Kidney capillary endothelial cell (primary cell): ENCODE data around the gene PANK1.
A peak's percentile ranks its signal among the peaks of the same experiment; 100 is the strongest.
"Not testable (repeated sequence)": the region's sequence is repeated elsewhere in the genome, so short reads cannot be mapped to it uniquely, and the experiment has no call there.

Experiments used
- DNase-seq: peaks from one replicate; pipeline ENCODE4 v3.0.0-alpha.2; 2018; ENCODE audit warnings: low spot score

Gene PANK1

DNA sequence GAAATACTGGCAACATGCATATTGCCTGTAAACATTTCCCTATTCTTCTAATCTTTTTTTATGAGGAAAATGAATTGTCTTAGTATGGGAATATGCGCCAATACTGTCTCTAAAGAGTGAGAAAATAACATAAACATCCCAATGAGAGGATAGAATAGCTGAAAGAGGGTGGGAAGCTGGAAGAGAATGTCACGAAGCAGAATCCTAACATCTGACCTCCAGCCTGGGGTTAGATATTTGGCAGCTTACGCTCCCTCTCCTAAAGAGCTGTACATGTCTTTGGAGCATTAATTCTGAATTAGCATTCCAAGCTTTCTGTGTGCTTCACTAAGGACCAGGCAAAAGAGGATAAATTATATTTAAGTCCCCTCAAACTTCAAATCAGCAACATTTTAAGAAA, 78.0 kb downstream of the PANK1 start:
- DNase-seq: no peak

DNA sequence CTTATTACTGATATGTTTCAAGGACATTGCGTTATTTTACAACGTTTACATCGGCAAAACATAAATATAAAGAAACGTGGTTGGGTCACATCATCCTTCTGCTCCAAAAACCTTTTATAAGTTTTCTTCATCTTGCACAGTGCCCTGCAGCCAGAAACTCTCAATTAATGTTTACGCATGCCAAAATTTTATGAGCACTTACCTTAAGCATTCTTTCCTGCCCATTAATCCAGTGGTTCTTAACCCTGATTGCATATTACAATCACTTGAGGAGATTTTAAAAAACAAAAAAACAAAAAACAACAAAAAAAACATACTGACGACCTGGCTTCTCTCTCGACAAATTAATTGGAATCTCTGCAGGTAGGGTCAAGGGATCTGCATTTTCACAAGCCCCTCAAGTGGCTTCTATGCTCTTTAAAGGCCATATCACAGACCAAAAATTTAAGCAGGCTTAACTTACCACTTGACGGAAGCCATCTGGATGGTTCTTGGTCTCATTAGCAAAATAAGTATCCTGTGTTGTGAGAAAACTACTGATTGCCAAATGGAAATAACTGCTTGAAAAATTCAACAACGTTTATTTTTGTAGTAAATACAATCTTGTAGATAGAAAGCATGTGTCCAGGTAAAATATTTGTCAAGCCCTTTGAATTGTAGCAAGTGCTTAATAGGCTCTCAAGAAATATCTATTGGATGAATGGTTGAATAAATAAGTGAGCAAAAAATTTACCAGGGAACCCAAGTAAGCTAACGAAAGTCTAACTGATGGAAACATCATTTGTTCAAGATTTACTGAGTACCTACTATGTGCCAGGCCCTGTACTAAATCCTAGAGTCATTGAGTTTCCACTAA, 78.7 kb downstream of the PANK1 start:
- DNase-seq: no peak

DNA sequence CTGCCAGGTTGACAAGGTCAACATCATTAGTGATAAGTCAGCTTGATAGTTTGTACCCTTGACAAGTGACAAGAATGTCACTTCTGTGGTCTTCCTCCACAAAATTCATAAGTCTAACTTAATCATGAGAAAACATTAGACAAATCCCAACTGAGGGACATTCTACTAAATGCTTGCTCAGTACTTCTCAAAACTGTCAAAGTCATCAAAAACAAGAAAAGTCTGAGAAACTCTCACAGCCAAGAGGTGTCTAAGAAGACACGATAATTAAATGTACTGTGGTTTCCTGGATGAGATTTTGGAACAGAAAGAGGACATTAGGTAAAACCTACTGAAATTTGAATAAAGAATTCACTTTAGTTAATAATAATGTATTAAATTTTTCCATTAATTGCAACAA, 79.9 kb downstream of the PANK1 start:
- DNase-seq: no peak

DNA sequence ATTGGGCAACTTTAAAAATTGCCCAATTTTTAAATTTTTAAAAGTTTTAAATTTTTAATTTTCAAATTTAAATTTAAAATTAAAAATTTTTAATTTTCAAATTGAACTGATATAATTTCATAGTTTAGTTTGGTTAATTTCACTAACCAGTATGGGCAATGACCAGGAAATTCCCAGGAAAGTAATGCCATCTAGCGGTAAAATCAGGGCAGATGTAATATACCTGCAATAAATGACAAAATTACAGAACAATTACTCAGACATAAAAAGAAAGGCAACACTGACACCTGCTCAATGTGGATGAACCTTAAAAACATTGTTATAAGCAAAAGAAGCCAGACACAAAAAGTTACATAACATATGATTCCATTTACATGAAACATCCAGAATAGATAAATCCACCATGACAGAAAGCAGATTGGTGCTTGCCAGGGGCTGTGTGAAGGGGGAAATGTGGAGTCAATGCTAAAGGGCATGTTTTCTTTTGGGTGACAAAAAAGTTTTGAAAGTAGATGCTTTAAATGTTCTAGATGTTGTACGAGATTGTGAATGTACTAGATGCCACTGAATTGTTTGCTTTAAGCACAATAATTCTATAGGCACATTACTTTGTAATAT, 81.1 kb downstream of the PANK1 start:
- peak; percentile 54 for DNase-seq

DNA sequence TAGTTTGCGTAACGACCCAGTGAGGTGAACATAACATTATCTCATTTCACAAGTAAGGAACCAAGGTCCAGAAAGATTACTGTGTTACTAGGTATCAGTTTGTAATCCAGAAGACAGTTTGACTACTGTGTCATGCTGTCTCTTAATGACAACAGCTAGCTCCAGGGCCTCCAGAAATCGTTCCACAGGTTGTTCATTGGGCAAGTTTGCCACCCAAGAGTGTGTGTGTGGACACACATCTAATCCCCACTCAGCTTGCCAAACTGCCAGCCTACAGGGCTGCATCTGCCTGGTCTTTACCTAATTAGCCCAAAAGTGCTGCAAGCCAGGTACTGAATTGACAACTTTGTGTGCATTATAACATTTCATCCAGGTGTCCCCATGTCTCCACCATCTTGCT, 81.7 kb downstream of the PANK1 start:
- no peak for DNase-seq

DNA sequence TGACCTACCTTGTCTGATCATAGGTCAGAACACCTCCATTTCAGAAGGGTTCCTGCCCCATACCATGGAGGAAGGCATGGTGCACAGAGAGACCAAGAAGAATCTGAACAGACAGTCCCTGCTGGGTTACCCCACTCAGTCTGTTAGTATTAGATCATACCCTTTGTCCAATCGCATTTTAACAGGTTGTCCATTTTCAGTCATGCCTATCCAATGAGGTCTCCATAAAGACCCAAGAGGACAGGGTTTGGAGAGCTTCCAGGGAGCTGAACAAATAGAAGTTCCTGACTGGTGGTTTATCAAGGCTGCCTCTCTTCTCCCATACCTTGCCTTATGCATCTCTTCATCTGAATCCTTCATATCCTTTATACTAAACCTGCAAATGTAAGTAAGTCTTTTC, 88.4 kb downstream of the PANK1 start:
- DNase-seq: no peak

DNA sequence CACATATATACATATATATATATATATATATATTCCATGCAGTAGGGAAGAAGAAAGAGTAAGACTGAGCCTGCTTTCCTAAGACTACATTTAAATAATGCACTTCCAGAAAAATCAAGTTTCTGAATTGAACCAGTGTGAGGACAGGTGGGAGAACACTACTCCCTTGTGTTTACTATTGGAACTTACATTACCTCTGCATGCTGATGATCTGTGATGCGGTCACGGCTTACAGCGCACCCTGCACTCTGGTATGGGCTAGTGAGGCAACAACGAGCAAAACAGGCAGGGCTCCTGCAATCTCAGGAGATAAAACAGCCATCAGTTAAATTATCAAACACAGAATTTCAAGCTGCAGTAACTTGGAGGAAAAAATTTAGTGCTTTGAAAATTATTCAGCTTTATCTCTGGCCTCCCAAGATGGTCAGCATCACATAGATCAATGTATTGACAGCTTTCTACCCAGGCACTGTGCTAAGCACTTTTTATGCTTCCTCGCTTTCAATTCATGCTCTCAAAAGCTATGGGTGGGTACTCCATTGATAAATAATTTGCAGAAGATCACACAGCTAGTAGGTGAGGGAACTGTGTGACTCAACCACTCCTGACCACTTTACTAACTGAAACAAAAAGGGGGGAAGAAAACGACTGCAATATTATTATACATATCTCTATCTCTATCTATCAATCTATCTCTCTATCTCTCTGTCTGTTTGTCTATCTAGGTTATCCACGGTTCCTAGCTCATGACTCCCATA, 89.2 kb downstream of the PANK1 start:
- no peak for DNase-seq

DNA sequence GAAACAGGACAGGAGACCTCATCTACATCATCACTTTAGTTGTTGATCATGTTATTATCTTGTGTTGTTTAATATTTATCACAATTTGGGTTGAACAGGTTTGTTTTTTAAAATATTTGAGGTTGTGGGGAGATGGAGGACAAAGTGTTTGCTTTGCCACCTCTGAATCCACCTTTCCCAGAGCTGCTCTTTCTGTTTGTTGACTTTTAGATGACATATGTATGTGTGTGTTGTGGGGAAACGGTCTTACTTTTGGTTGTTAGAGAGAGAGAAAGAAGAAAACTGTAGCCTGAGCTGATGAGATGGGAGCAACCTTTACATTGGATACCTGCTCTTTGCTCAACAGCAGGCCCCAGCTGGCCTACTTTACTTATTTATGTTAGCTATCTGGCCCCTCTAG, 90.6 kb downstream of the PANK1 start:
- DNase-seq: no peak

DNA sequence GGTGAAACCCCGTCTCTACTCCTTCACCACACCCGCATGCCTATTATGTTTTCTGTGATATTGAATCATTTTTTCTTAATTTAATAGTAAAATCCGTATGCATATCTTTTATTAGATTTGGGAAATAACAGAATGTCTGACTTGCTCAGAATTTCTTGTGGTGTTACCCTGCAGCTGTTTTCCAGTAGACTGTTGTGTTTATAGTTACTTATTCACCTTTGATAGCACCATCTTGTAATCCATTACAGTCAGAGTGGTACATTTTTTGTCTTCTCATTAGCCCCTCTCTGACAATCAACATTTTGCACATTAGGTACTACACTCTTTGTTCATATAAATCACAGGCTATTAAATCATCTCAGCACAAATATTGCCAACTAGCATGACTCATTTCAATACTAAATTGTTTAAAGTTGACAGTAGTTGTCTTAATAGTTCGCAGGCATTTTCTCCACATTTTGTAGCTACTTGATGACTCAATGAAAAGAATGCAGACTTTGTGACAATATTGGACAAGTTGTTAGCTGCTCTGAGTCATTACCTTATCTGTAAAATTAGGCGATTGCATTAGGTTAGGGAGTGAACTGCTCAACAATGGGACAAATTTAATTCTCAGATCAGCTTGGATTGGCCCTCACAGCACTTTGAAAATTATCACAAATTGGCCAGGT, 91.8 kb downstream of the PANK1 start:
- DNase-seq: peak; percentile 96

DNA sequence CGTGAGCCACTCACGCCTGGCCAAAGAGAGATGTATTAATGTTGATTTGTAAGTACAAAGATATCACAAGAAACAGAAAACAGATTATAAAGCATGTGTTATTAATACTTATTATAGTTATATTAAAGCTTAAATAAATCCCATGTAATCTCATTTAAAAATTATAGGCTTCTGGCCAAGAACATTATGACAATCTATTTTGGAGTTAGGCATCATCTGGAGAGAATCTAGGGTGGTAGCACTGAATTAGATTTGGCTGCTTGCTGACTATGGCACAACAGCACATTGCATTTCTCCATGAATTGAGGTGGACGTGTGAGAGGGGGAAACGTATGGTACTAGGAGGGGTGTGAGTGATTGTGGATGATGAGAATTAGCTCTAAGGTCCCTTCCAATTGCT, 92.8 kb downstream of the PANK1 start:
- DNase-seq: no peak

DNA sequence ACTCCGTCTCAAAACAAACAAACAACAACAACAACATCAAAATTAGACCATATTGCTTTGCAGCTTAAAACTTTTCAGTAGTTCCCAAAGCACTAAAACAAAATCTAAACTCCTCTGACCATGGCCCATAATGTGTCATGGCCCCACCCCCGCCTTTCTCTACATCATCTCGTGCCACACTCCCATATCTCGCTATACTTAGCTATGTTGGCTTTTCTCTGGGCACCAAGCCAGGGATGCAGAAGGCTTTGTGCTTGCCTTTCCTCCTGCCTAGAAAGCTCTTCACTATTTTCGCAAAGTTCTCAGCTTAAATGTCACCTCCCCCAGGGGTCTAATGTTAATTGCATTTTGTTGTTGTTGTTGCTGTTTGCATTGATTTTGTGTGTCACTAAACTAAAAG, 94.5 kb downstream of the PANK1 start:
- DNase-seq: no peak

DNA sequence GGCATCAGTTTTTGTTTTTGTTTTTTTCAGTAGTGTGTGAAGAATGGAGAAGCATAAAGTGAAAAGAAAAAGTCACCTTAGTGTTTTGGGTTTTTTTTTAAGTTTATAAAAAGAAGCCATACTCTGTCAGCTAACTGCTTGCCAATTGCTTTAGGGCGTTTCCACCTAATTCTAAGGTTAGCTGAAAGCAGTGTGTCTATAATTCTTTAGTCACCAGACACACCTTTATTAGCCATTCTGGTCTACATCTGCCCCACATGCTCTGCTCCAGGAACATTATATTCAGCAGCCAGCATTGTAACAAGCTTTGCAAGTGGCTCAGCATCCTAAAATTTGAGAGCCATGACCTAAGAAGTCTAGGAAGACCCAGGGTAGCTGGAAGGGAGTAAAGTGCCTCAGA, 95.5 kb downstream of the PANK1 start:
- no peak for DNase-seq

DNA sequence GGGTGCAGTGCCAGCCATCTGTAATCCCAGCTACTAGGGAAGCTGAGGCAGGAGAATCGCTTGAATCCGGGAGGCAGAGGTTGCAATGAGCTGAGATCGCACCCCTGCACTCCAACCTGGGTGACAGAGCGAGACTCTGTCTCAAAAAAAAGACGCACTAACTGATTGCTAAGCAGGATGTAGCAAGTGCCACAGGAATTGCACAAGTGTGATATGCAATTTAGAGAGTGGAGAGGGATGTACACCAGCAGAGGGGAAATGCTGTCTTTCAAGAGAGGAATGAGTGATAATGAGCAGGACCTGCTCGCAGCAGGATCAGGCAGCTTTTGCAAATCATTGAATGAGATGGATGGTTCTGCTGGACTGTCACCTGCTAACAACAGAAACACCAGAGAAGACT, 96.4 kb downstream of the PANK1 start:
- no peak for DNase-seq

DNA sequence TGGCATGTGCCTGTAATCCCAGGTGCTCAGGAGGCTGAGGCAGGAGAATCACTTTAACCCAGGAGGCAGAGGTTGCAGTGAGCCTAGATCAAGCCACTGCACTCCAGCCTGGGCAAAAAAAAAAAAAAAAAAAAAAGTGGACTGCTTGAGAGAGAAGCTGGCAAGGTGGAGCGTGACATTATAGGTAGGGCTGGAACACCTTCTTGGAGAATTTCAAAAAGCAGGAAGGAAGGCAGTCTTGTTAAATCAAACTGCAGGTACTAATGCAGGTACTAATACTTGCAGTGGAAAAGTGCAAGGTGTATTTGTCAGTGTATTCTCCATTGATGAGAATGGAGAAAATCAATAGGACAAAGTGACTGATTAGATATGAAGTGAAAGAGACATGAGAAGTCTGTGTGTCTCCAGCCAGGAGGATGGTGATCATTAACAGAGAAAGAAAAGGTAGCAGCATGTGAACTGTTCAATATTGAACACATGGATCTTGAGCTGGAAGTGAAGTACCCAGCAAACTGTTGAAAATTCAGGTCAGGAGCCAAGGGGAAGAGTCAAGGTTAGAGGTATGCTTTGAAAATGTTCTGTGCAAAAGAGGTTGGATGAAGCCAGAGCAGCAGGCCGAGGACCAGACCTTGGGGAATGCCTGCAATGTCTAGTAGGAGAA, 97.1 kb downstream of the PANK1 start:
- no peak for DNase-seq

DNA sequence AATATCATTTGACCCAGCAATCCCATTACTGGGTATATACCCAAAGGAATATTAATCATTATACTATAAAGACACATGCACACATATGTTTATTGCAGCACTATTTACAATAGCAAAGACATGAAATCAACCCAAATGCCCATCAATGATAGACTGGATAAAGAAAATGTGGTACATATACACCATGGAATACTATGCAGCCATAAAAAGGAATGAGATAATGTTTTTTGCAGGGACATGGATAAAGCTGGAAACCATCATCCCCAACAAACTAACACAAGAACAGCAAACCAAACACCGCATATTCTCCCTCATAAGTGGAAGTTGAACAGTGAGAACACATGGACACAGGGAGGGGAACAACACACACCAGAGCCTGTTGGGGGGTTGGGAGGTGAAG, 98.4 kb downstream of the PANK1 start:
- DNase-seq: not testable (repeated sequence)

DNA sequence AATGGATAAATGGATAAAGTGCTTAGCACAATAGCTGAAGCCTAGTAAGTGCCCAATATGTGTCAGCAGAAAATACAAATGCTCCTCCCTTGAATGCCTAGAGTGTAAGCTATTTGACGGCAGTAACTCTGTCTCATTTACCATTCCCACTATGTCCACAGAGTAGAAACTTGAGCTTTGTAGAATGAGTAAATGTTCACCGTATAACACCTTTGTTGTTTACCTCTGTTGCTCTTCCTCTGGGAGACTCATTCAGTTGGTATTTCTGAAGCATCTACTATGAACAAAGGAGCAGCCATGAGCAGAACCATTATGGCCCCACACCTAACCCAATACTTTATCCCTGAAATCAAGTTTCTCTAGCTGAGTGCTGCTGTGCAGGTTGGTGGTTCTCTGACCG, 101.2 kb downstream of the PANK1 start:
- DNase-seq: no peak

DNA sequence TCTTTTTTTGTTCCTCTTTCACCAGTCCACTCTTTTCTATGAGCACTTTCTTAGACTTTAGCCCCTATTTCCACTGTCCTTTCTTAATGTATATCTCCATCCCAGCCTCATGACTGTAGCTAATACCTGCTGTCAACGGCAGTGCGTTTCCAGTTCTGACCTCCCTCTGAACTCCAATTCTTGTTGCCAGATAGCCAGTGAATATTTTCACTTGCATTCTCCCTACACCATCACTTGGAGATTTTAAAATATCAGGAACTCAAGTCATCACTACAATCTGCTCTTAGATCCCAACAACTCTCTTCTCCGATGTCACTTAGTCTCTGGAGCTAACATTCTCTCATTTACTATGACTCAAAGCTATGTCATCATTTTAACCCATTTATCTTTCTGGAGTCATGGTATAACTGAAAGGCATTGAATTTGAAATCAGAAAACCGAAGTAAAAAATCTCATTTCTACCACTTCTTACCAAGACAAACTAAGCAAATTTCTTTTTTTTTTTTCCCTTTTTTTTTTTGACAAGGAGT, 104.6 kb downstream of the PANK1 start:
- no peak for DNase-seq

DNA sequence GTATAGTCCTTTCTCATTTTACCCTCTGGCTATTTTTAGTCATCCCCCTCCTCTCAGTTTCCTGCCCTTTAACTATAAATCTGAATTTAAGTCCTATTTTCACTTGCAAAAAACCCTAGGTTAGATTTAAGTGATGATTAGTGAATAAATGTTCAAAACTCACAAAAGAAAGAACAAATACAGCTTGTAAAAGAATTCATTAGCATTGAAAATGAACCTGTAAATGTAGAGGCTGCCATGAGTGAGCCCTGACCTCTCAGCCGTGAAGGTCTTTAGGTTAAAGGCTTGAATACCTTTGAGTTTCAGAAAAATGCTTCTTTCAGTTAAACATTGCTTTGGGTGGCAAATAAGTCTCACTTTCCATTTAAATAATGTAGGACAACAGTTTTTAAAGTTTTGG, 107.7 kb downstream of the PANK1 start:
- no peak for DNase-seq

DNA sequence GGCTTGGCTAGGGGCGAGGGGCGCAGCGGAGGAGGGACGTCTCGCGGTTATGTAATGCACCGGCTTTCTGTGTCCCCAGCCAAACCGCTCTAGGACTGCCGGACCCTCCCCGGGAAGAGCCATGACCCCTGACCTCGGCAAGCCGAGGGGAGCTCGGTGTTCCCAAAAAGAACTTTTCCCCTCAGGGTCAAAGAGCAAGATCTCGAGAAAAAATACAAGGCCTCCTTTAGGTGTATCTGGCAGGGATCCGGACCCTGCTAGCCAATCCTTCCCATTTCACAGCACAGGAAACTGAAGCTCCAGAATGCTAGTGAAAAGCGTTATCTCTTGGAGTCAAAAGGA, 109.1 kb downstream of the PANK1 start:
- no peak for DNase-seq

DNA sequence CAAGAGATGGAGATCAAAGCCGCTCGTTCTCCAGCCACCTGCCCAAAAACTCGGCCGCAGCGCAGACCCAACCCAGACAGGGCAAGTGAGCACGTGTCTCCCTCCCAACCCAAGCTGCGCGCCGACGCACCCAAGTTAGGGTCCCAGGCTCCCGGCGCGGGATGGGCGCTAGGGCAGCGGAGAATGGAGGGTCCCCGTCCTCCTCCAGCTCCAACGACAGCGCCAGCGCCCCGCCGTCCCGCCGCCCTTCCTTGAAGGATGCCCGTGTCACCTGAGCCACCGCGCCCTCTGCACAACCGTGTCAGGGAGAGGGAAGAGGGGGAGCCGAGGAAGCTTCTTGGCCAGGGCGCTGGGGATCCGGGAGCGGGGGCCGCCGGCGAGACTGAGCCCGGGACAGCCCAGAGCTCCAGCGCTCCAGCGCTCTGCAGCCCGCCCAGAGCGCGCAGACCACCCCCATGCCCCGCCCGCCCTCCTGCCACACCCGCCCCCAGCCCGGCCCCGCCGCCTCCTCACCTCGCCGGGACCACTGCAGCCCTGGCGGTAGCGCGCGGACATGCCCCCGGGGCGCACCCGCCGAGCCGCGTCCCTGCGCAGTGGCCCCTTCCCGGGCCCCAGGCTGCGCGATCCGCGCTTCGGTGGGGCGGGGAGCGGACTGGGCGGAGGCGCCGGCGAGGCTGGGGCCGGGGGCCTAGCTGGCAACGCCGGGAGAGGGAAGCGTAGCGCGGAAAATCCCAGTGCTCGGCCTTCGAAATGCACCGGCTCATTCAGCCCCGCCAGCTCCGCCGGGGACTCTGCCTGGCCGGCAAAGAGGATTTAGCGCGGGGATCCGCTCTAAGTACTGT, 109.7 kb downstream of the PANK1 start, which contains the start of gene SLC16A12:
Gene SLC16A12, minus strand, starts transcription at position 424 of the 842 bp plus-strand sequence. CDS start 73,016 bp downstream, outside the sequence.
- no peak for DNase-seq

DNA sequence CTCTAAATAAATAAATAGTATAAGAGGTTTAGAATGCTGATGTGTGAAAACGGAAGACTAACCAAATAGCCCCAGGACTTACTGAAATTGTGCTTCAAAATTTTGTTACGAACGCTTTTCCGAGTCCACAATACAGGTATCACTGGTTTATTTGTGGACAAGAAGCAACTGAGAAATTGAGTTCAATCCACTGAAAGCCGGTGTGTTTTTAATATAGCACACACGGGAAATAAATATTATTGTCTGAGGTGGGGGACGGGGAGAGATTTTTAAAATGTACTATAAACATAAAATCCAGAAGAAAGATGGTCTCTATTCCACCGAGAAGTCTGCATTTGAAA, 110.2 kb downstream of the PANK1 start:
- no peak for DNase-seq
